CD4-positive, alpha-beta T cell treated with Interferon gamma for 1 hour (primary cell): ENCODE results near the gene SBF2.

ENCODE experiments used
- DNase-seq: peaks from one replicate; pipeline ENCODE4 v3.0.0-alpha.2; 2020

Gene SBF2

GRCh38 chr11:10293423-10294289 is at the start of gene SBF2:
TSS of gene SBF2 (minus strand) at chr11:10294219. CDS start at chr11:10294069, 150 bp downstream.
- DNase-seq: peak; percentile 81

- DNase-seq: no peak
Observed at GRCh38 chr11:10338287-10338686, 44.3 kb upstream of the SBF2 start.

- DNase-seq: no peak
Observed at GRCh38 chr11:10333490-10333889, 39.5 kb upstream of the SBF2 start.

GRCh38 chr11:10331548-10332289 is 37.7 kb upstream of the SBF2 start:
- DNase-seq: no peak

- no peak for DNase-seq
Observed at GRCh38 chr11:10329935-10330334, 35.9 kb upstream of the SBF2 start.

- DNase-seq: no peak
Observed at GRCh38 chr11:10329356-10329755, 35.3 kb upstream of the SBF2 start.

GRCh38 chr11:10328314-10329098 is 34.5 kb upstream of the SBF2 start:
- no peak for DNase-seq

GRCh38 chr11:10327254-10327653 is 33.2 kb upstream of the SBF2 start:
- no peak for DNase-seq

GRCh38 chr11:10326012-10326964 is 32.3 kb upstream of the SBF2 start:
- no peak for DNase-seq

- DNase-seq: no peak
Observed at GRCh38 chr11:10325277-10326011, 31.4 kb upstream of the SBF2 start.

GRCh38 chr11:10324474-10324873 is 30.5 kb upstream of the SBF2 start:
- no peak for DNase-seq

GRCh38 chr11:10323793-10324170 is 29.8 kb upstream of the SBF2 start:
- DNase-seq: no peak

- peak; percentile 13 for DNase-seq
Observed at GRCh38 chr11:10322830-10323792, 29.1 kb upstream of the SBF2 start.

GRCh38 chr11:10322401-10322800 is 28.4 kb upstream of the SBF2 start:
- no peak for DNase-seq

- no peak for DNase-seq
Observed at GRCh38 chr11:10320736-10321465, 26.9 kb upstream of the SBF2 start.

- no peak for DNase-seq
Observed at GRCh38 chr11:10319702-10320558, 25.9 kb upstream of the SBF2 start.

GRCh38 chr11:10318527-10318802 is 24.4 kb upstream of the SBF2 start:
- DNase-seq: no peak

GRCh38 chr11:10317776-10318526 is 23.9 kb upstream of the SBF2 start:
- no peak for DNase-seq
